Measurements from ENCODE around the gene OCLN.
"Not testable (repeated sequence)": the region's sequence is repeated elsewhere in the genome, so short reads cannot be mapped to it uniquely, and the experiment has no call there.

OCLN gene

DNA sequence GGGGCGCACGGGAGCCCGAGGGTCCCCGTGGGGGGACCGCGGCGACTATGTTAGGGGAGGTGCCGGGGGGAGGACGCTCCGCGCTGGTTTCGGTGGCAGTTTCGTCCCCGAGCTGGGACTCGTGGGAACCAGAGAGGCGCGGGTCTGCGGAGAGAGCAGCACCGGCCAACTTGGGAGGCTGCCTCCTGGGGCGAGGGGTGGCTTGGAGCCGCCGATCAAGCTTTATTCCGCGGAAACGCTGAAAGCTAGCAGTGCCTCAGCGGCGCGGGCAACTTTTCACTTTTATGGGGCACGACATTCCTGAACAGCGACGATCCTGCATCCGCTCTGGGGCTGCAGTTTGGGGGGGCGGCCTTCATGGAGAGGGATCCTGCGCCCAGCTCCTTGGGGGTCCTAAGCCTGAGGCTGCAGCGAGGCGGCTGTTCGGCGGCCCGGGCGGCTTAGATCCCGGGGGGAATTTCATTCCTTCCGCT lies 369 bp downstream of the OCLN start:
- no peak for DNase-seq

DNA sequence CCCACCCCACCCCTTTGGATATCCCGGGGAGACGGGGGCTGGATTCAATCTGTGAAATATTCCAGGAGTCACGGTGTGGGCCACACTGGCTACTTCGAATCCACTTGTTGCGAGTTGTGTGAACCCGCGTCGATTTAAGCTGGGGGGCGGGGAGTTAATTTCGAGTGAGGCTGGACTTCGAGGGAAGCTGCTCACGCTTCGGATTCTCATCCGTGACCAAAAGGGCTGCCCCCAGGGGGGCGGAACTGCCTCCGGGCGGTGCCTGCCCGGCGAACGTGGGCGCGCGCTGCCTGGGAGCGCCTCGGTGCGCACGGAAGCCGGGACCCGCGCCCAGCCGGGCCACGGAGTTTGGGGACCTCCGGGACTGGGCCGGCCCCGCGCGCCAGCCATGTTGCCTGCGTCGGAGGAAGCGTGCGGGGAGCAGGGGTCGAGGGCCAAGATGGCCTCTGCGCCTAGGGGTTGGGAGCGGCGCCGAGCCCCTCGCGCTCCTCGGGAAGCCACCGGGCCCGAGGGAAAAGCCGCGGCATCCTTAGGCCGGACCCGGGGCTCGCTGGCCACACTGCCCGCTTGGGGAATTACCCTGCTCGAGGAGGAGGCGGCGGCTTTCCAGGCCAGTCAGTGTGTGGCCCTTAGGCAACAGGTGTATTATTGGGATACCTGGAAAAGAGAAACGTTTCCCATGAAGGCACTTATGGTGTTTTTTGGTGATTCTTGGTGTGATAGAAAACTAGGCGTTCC lies 975 bp downstream of the OCLN start:
- DNase-seq: no peak

- DNase-seq: no peak
Measured at GRCh38 chr5:69494452-69494851, 1.9 kb downstream of the OCLN start.

- no peak for DNase-seq
Measured at GRCh38 chr5:69497006-69497520, 4.5 kb downstream of the OCLN start.

DNA sequence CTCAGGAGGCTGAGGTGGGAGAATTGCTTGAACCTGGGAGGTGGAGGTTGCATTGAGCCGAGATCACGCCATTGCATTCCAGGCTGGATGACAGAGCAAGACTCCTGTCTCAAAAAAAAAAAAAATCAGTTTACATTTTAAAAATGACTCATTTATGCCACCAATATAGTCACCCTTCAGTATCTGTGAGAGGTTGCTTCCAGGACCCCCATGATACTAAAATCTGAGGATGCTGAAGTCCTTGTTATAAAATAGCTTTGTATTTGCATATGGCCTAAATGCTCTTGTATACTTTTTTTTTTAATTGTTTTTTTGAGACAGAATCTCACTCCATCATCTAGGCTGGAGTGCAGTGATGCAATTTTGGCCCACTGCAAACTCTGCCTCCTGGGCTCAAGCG lies 5.8 kb downstream of the OCLN start:
- no peak for DNase-seq

DNA sequence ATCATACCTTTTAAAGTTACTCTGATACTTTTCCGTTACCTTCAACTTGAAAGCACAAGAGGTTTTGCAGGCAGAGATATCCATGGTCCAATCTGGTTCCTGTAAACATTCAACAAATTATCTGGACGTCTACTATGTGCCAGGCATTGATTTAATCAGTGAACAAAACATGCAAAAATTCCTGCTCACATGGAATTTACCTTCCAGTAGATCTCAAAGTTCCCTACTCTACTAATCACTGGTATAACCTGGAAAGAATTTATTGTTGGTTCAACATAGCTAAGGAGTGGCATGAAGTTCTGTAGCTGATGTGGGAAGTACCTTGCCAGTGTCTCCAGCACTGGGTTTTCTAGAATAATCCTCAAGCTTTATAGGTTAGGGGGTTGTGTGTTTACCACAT lies 9.8 kb downstream of the OCLN start:
- no peak for DNase-seq

DNA sequence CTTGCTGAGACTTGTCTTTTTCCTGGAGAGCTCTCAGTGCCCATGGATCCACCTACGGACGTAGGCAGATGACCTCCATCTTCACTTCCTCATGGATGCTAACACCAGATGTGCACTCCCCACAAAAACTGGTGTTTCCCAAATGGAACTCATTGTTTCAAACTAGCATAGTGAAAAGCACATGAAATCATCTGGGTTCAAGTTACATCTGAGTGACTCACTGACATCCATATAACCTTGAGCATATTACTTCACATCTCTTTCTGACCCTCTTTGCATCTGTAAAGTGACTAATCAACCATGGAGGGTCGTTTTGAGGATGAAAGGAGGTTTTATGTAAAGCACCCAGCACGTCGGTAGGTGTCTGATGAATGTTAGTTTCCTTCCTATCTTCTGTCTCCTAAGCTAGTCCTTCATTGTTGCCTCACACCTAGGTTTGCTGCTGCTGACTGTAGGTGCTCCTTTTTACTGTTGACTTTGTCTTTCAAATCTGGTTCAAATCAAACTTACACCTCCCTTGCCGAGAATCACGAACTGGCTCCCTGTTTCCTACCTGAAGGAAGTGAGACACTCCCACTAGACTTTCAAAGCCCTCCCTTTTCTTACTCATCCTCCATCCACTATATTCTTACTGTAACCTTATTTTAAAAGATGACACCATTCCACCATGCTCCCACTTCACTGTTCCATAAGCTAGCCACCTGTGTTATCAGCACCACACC lies 10.3 kb downstream of the OCLN start:
- no peak for DNase-seq

GRCh38 chr5:69504036-69504435 lies 11.4 kb downstream of the OCLN start:
- no peak for DNase-seq

- DNase-seq: no peak
Measured at GRCh38 chr5:69505306-69505705, 12.7 kb downstream of the OCLN start.

GRCh38 chr5:69509212-69509611 lies 16.6 kb downstream of the OCLN start:
- no peak for DNase-seq

DNA sequence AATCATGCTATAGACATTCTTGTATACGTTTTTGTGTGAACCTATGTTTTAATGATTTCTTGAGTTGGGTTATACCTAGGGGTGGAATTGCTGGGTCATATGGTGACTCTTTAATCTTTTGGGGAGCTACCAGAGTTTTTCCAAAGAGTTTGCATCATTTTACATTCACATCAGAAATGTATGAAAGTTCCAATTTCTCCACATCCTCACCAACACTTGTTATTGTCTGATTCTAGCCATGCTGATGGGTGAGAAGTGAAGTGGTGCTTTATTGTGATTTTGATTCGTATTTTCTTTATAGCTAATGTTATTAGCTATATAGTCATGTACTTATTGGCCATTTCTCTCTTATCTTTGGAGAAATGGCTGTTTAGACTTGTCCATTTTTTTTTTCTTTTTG lies 18.1 kb downstream of the OCLN start:
- no peak for DNase-seq

DNA sequence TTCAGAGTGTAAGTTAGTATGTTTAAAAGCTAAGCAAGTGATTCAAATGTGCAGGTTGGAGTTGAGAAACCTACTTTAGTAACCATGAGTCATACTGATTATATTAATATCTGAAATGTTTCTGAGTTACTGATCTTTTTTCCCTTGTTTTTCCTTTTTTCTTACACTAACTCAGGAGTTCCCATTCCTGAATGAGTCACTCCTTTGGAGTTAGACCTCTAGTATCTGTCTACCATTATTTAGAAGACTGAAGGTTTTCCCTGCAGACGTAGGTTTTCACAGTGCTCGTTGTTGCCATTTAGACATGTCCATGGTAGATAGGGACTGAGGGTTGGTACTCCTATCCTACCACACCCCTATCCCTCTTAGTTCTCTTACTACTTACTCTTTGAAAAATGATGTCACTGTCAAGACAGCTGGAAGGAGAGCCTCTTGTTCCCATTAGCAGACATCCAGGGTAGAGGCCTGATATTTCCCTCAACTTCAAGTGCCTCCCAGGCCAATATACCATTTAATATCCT lies 20.2 kb downstream of the OCLN start:
- DNase-seq: no peak

GRCh38 chr5:69515570-69515969 lies 23.0 kb downstream of the OCLN start:
- not testable (repeated sequence) for DNase-seq

- DNase-seq: no peak
Measured at GRCh38 chr5:69516769-69517168, 24.2 kb downstream of the OCLN start.

- no peak for DNase-seq
Measured at GRCh38 chr5:69517763-69518212, 25.2 kb downstream of the OCLN start.

DNA sequence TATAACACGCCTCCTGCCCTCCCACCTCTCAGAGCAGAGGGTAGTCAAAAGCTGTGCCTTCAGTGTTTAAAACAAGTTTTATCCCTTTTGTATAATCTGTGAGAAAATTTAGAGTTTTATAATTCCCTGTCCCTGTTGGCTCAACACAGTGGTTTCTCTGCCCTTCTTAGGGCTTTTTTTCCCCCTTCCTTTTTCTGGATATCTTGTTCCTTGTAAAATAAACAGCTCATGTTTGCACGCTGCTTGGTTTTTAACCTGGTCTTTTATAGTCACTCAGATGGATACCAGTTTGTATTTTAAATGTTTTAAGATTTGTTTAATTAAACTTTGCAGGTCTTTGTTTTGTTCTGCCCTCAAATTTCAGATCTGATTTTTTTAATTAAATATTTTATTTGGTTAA lies 26.7 kb downstream of the OCLN start:
- no peak for DNase-seq

DNA sequence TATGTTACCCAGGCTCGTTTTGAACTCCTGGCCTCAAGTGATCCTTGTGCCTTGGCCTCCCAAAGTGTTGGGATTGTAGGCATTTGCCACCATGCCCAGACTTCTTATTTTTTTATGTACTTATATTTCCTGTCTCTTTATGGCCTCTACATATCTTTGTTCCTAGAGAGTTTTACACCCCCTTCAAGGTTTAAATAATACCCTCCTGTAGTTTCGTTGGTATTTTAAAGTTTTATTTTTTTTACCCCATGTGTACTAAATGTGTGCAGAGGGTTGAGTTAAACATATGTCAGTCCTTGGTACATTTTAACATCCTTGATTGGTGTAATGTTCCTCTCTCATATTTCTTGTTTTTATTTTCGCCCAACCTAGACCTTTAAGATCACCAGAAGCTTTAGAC lies 29.4 kb downstream of the OCLN start:
- DNase-seq: no peak

- DNase-seq: no peak
Measured at GRCh38 chr5:69525490-69525889, 32.9 kb downstream of the OCLN start.

DNA sequence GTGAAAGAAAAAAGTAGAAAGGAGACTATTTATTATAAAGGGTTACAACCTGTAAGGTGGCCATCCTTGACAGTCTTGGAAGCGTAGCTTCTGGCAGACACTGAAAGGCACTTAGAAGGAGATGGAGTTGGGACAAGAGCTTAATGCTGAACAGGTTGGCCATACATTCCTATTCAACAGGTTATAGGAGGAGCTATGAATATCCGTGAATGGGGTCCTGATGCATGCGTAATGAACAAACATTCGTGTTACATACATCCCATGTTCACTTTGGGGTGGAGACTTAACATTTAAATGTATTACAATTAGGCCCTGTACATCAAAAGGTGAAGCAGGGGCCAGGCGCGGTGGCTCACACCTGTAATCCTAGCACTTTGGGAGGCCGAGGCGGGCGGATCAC lies 34.1 kb downstream of the OCLN start:
- DNase-seq: no peak

GRCh38 chr5:69527128-69527770 lies 34.7 kb downstream of the OCLN start:
- no peak for DNase-seq

DNA sequence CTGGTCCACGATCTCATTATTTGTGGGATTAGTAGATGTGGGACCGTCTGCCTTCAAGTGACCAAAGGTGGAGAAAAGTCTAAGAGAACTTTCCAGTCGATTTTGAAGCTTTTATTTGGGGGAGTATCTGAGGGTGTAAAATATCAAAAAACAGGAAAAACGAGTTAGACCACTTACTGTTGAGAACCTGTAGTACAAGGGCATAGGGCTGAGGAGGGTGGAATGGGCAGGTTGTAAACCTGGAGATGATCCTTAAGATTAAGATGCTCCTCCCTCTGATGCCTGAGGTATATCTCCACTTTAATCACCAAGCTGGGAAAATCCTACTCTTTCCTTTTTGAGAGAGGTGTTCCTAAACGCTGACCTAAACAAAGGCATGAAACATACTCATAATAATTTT lies 35.4 kb downstream of the OCLN start:
- no peak for DNase-seq

GRCh38 chr5:69528609-69529008 lies 36.0 kb downstream of the OCLN start:
- no peak for DNase-seq
